T-helper 2 cell treated with Interferon-gamma antibody and Interleukin-4, amounts not matched to agents 5 μg/mL and 100 μg/mL, for 36 hours (primary cell): Measurements from ENCODE around the gene PSMA5.
"Not testable (repeated sequence)": the region's sequence is repeated elsewhere in the genome, so short reads cannot be mapped to it uniquely, and the experiment has no call there.

ENCODE experiments used
- DNase-seq: peaks from one replicate; pipeline ENCODE4 v3.0.0; 2021; ENCODE audit warnings: low spot score
- H3K27ac Mint-ChIP-seq: one replicate; pipeline ENCODE4 v1.8.0; 2021; ENCODE audit warnings: mild to moderate bottlenecking, mixed read lengths
- H3K27me3 Mint-ChIP-seq: one replicate; pipeline ENCODE4 v1.8.0; 2021; ENCODE audit warnings: low read depth, mixed read lengths
- H3K36me3 Mint-ChIP-seq: one replicate; pipeline ENCODE4 v1.8.0; 2021; ENCODE audit warnings: low read depth, mixed read lengths
- H3K4me1 Mint-ChIP-seq: one replicate; pipeline ENCODE4 v1.8.0; 2021; ENCODE audit warnings: low read depth, mixed read lengths
- H3K4me3 Mint-ChIP-seq: one replicate; pipeline ENCODE4 v1.8.0; 2022; ENCODE audit warnings: mild to moderate bottlenecking, moderate library complexity, mixed read lengths
- H3K9me3 Mint-ChIP-seq: one replicate; pipeline ENCODE4 v1.8.0; 2021; ENCODE audit warnings: mixed read lengths

PSMA5 gene

DNA sequence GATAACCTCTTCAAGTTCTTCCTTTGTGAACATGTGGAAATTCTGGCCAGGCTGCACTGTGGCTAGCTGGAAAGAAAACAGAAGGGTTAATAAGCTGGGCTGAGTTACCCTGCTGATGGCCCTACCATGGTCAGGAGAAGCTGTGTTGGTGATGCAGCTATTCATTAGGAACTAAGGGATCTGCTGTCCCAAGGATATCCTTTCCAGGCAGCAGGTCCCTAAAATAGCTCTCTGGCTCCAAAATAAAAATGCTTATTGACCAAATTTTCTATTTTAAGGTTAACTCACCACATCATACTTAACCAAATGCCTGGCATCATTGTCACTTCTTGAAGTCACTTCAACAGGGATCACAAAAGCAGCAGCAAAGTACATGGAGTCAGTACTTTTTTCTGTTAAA lies 24.2 kb downstream of the PSMA5 start:
- Mint-ChIP-seq H3K27me3 (peaks cover 16% of the 10 kb centered on the region), H3K9me3 (peaks cover 6% of the 10 kb centered on the region), H3K4me1 (peaks cover 23% of the 10 kb centered on the region), H3K27ac (no peak overlapping the region), H3K4me3 (no peak overlapping the region), H3K36me3 (peaks cover 41% of the 10 kb centered on the region)
- no peak for DNase-seq

DNA sequence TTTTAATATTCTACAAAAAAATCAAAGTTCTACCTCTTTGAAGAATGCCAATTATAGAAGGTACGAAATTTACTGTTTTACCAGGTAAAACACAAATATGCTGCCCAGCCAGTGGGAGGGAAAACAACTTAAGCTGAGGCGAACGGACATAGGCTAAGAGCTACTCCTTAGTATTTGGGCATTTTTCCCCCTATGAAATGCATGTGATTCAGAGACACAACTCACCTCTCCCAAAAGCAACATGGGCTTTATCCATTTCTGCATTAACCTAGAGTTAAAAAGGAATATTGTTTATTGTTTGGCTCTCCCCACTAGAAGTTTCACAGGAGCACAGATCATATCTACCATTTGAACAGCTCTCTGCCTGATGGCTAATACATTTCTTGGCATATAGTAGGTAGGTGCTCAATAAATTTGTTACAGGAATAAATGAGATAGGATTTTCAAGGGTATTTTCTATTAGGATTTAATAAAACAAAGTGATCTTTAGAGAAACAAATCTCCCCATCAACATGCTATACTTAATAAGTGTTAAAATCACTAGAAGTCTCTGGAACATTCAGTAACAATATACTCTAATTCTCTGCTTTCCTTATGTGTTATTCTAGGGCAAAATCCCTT lies 26.1 kb downstream of the PSMA5 start:
- Mint-ChIP-seq H3K4me1 (peaks cover 26% of the 10 kb centered on the region), H3K4me3 (no peak overlapping the region), H3K27me3 (peaks cover 34% of the 10 kb centered on the region), H3K9me3 (no peaks in the 10 kb centered on the region), H3K36me3 (peaks cover 27% of the 10 kb centered on the region), H3K27ac (no peak overlapping the region)
- no peak for DNase-seq

DNA sequence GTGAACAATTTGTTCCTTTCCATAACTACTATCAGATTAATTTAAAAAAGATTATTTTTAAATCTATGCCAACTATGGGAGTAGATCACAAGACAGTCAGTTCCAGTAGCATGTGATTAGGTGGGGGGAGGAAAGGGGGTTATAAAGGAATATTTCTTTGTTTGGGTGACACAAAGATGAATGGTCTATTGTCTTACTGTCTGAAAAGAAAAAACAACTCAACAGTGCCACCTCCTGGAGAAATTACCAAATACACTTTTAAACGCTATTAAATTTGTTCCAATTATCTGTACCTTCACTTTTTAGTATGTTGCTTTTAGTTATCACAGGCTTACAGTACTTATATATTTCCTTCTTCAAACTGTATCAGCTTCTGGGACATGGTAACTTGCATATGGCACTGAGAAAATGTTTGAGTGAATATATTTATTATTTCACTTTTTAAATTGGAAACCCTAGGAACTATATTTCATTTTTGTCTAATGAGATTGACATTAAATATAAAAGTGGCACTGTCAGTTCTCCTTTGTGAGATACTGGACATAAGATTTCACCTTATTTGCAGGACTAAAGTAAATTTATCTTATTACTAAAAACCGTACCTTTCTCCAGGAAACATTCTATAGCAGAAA lies 26.8 kb downstream of the PSMA5 start:
- Mint-ChIP-seq H3K9me3 (no peaks in the 10 kb centered on the region), H3K4me3 (peak overlapping the region; percentile 43), H3K27ac (no peak overlapping the region), H3K27me3 (peaks cover 40% of the 10 kb centered on the region), H3K36me3 (peaks cover 21% of the 10 kb centered on the region), H3K4me1 (peaks cover 19% of the 10 kb centered on the region)
- no peak for DNase-seq

DNA sequence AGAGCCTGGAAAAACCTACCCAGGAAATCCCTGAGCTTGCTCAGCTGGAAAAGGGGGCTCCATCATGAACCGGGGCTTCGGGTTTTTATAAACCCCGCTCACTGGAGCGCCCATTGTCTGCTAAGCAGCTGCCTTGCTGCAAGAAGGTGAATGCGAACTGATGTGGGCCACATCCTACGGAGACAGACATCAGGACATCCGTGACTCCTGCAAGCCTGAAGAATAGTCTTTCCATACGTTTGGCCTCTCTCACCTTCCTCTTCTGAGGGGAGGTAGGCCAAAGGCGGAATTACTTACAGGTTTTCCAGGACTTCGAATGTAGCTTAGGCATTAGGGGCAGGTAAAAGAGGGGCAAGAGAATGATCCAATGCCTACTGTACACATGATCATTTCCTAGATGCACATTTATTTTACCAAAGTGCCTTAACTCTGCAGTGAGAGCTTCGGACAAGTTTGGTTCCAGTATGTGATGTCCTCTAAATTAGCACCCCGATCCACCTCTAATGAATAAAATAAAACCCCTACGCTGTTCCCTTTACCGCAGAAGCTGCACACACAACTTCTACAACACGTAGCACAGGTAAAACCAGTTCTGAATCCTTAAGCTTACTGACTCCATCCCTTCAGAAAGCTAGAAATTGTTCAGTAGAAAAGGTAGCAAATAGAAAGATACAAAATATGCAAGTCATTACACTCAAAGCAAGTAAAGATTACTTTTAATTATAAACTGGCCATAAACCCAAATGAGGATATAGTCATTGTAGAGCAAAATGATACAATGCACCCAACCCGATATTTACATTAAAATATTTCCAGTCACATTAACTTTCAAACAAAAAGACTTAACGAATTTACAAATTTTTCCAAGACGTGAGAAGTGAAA lies 27.7 kb downstream of the PSMA5 start:
- no peaks in the 10 kb centered on the region for H3K9me3 Mint-ChIP-seq
- H3K4me1 Mint-ChIP-seq: peaks cover 19% of the 10 kb centered on the region
- H3K36me3 Mint-ChIP-seq: peaks cover 16% of the 10 kb centered on the region
- H3K4me3 Mint-ChIP-seq: peak overlapping the region; percentile 84
- DNase-seq: no peak
- no peak overlapping the region for H3K27ac Mint-ChIP-seq
- H3K27me3 Mint-ChIP-seq: peaks cover 41% of the 10 kb centered on the region

DNA sequence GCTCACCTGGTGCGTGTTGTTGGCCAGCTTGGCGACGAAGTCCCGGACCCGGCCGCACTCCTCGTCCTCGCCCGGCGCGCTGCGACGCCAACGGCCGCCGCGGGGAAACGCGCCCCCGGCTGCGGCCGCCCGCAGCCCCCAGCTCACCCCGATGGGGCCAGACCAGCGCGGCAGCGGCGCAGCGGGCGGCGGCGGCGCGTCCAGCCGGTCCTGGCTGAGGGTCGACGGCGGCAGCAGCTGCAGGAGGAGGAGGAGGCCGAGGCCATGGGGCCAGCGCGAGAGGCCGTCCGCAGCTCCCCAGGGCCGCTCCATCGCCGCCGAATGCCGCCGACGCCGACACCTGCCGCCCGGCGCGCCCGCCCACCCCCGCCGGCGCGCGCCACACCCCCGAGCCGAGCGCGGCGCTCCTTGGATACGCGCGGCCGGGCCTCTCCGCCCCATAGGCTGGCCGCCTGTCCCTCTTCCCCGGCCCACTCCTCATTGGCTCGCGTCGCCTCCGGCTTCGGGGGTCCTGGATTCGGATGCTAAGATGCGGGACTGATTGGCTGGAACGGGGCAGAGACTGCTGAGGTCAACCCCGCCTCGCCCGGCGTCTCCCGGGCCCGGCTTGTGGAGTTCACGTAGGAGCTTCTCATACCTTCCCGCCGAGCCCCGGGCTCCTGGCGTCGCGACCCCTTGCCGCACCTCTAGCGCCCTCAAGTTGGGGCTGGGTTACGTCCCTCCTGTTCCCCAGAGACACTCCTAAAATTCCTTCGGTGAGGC lies 28.5 kb downstream of the PSMA5 start, which contains the start of gene SORT1:
Gene SORT1 (minus strand): TSS at position 338 of the 762 bp plus-strand sequence. CDS start 26 bp downstream, at position 312.
- no peaks in the 10 kb centered on the region for H3K9me3 Mint-ChIP-seq
- peak; percentile 49 for DNase-seq
- H3K27ac Mint-ChIP-seq: no peak within 1 kb of the TSS
- H3K4me1 Mint-ChIP-seq: peaks cover 22% of the 10 kb centered on the region
- H3K4me3 Mint-ChIP-seq: peak within 1 kb of the TSS; percentile 84
- H3K36me3 Mint-ChIP-seq: peaks cover 16% of the 10 kb centered on the region
- H3K27me3 Mint-ChIP-seq: peaks cover 41% of the 10 kb centered on the region

DNA sequence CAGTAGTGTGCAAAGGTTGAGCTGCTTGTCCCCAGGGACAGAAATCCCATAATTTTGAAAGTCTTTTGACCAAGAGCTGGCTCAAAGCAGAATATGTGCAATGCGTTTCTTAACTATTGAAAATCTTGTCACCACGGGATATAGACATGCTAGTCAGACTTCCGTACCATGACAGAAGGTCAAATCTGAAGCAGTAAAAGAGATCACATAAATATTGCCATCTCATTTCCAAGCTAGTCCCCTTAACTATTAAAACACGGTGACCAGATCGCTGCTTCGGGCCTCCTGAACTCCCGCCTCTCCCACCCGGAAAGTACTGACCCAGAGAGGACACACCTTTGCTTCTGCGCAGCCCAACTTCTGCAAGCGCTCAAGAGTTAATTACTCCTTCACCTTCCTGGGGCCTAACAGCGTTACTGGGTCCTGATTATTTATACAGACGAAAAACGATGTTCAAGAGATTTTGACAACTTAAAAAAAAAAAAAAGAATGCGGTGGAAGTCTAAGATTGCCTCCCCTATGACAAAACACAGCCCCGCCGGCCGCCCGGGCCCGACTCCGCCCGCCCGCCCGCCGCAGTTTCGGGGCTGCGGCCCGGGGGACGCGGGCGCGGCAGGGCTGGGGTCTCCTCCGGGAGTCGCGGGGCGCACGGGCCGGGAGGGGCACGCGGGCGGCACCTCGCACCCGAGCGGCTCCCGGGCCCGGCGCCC lies 29.2 kb downstream of the PSMA5 start:
- Mint-ChIP-seq H3K27me3 (peaks cover 41% of the 10 kb centered on the region), H3K4me3 (peak overlapping the region; percentile 84), H3K36me3 (peaks cover 14% of the 10 kb centered on the region), H3K9me3 (no peaks in the 10 kb centered on the region), H3K4me1 (peaks cover 22% of the 10 kb centered on the region), H3K27ac (no peak overlapping the region)
- DNase-seq: no peak

DNA sequence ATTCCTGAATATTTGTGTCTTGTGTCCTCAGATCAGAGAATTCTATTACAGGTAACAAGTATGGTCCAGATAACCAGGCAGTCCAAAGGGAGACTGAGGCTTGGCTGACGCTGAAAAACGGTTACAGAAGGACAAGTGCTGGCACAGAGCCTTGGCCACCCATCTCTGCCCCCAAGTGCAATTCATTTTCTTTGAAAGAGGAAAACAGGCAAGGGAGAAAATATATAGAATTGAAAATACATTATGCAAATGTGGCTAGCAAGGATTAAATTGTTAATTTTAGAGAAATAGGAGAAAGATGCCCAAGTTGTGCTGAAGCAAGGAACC lies 29.8 kb downstream of the PSMA5 start:
- Mint-ChIP-seq H3K4me1 (peaks cover 24% of the 10 kb centered on the region), H3K36me3 (peaks cover 12% of the 10 kb centered on the region), H3K27me3 (peaks cover 41% of the 10 kb centered on the region), H3K27ac (no peak overlapping the region), H3K9me3 (no peaks in the 10 kb centered on the region), H3K4me3 (peak overlapping the region; percentile 84)
- no peak for DNase-seq

DNA sequence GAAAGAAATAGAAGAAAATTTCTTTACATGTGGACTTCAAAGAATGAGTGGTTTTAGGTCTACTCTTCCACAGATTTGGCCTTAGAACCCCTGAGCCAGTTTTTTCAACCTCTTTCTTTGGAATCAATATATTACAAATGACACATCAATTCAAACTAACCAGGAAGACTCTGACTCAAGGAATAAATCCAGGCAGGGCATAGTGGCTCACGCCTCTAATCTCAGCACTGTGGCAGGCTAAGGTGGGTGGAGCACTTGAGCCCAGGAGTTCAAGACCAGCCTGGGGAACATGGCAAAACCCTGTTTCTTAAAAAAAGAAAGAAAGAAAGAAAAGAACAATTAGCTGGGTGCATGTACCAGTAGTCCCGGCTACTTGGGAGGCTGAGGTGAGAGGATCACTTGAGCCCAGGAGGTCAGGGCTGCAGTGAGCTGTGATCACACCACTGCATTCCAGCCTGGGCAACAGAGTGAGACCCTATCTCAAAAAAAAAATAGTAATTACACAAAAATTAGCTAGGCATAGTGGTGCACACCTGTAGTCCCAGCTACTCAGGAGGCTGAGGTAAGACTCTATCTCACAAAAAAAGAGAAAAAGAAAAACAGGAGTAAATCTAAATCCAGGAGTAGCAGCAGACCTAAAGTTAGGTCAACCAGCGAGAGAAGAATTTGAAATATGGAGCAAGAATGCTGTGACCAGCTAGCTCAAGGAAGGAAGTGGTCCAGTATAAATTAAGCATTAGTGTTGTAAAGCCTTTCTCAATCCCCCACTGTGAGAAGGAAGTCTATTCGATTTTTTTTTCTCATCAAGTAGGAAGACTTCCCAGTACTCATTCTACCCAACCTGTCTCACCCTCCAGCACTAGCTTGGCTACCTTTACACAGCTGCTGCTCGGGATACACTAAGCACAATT lies 30.4 kb downstream of the PSMA5 start:
- peaks cover 41% of the 10 kb centered on the region for H3K27me3 Mint-ChIP-seq
- peaks cover 8% of the 10 kb centered on the region for H3K36me3 Mint-ChIP-seq
- H3K4me3 Mint-ChIP-seq: peak overlapping the region; percentile 84
- H3K4me1 Mint-ChIP-seq: peaks cover 22% of the 10 kb centered on the region
- DNase-seq: no peak
- H3K9me3 Mint-ChIP-seq: no peaks in the 10 kb centered on the region
- H3K27ac Mint-ChIP-seq: no peak overlapping the region

DNA sequence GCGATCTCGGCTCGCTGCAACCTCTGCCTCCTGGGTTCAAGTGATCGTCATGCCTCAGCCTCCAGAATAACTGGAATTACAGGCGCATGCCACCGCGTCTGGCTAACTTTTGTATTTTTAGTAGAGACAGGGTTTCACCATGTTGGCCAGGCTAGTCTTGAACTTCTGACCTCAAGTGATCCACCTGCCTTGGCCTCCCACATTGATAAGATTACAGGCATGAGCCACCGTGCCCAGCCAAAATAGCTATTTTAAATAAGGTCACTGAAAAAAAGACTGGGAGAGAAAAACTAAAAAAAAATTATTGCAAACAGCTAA lies 31.0 kb downstream of the PSMA5 start:
- H3K9me3 Mint-ChIP-seq, DNase-seq, H3K36me3 Mint-ChIP-seq, H3K4me3 Mint-ChIP-seq, H3K27ac Mint-ChIP-seq: not testable (repeated sequence)
- H3K4me1 Mint-ChIP-seq: peaks cover 22% of the 10 kb centered on the region
- peaks cover 41% of the 10 kb centered on the region for H3K27me3 Mint-ChIP-seq

DNA sequence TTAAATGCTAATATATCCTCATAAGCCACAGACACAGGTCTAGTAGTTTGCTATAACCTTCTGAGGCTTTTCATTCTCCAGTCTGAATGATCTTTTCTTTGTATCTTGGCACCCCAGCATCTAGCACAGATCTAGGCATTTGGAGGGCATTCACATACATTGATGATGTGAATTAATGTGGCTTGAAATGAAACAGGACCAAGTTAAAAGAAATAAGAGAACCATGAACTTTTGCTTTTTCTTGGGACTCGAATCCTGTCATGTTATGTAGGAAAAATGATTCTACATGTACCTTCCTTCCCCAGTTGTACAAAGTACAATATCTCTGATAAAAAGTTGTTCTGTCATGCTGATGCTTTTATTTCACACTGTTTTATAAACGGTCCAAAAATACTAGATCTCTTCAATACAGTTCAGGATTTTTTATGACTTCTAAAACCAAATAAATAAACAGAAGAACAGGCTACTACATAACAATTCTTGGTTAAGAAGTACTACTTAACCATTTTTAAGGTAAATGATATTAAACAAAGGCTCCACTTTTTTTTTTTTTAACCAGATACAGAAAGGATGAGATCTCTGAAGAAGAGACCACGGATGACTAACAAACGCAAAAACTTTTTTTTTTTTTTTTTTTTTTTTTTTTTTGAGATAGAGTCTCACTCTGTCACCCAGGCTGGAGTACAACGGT lies 31.5 kb downstream of the PSMA5 start:
- Mint-ChIP-seq H3K27ac (no peak overlapping the region), H3K4me3 (no peak overlapping the region), H3K27me3 (peaks cover 45% of the 10 kb centered on the region), H3K9me3 (no peaks in the 10 kb centered on the region), H3K4me1 (peaks cover 26% of the 10 kb centered on the region), H3K36me3 (peaks cover 3% of the 10 kb centered on the region)
- DNase-seq: no peak

DNA sequence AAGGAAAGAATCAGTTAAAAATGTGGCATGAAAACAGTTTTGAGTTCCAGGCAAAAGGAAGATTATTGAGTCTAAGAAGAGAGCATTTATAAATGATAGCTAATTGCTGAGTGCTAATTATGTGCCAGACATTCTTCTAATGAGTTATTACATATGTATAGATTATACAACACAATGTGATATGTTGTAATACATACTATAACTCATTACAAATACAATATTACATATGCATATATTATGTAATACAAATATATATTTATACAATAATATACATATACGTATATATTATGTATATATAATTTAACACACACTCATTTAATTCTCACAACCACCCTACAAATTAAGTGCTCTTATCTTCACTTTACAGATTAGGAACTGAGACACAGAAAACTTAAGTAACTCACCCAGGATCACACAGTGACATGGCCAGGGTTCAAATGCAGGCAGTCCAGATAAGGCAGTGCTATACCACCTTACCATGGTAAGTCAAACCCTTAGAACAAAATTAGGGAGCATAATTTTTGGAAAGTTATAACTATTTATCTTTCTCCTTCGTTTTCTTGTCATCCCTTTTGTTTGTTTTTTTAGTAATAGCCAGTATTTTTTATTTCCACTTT lies 32.5 kb downstream of the PSMA5 start:
- Mint-ChIP-seq H3K4me1 (peaks cover 22% of the 10 kb centered on the region), H3K4me3 (no peak overlapping the region)

More for the DNA sequence above, 32.5 kb downstream of the PSMA5 start:
- H3K36me3 Mint-ChIP-seq: no peaks in the 10 kb centered on the region
- H3K9me3 Mint-ChIP-seq: no peaks in the 10 kb centered on the region
- H3K27ac Mint-ChIP-seq: no peak overlapping the region
- H3K27me3 Mint-ChIP-seq: peaks cover 47% of the 10 kb centered on the region
- no peak for DNase-seq
